AG04449 (cell line): ENCODE results near the gene SND1.

Experiments
- CTCF ChIA-PET: fragments of 350-600 bp; formaldehyde crosslinking; extraction: SDS; loops from one replicate; lab custom pipeline; 2021; ENCODE audit warnings: antibody characterized with exemption; lab: Yijun Ruan, JAX
- POLR2A ChIA-PET: fragments of 400-600, 350-600 bp; formaldehyde crosslinking; extraction: SDS; loops from one replicate; lab custom pipeline; 2020; ENCODE audit warnings: antibody characterized with exemption, inconsistent platforms; lab: Yijun Ruan, JAX
- DNase-seq: peaks from one replicate; pipeline ENCODE4 v3.0.0-alpha.2; 2010; ENCODE audit warnings: low read depth, low spot score
- H3K4me3 ChIP-seq: 2 replicates; pipeline ENCODE4 v1.5.1; 2011; ENCODE audit warnings: low read depth, mild to moderate bottlenecking, control low read depth, low read length
- CTCF ChIP-seq: IDR thresholded peaks from one replicate; pipeline ENCODE4 v1.5.1; 2011; ENCODE audit warnings: mild to moderate bottlenecking, moderate library complexity, low read length, control low read depth, inconsistent platforms; ENCODE audit not compliant: insufficient read depth; ENCODE audit errors: missing control alignments

SND1 gene

GRCh38 chr7:127618775-127619174 is 33.2 kb upstream of the SND1 start:
- DNase-seq: no peak
- no peak overlapping the region for H3K4me3 ChIP-seq
- TF ChIP-seq CTCF: no peak
- ChIA-PET POLR2A (no interaction called here), CTCF (interaction anchor here (1.3 kb wide), 1 partner anchor 10 kb away, joined by 3 read pairs; no protein-coding TSS in a partner anchor)

GRCh38 chr7:127619681-127620405 is 32.2 kb upstream of the SND1 start:
- no peak overlapping the region for H3K4me3 ChIP-seq
- ChIA-PET POLR2A (no interaction called here), CTCF (interaction anchor here (1.1 to 1.3 kb wide), 2 partner anchors 9 to 11 kb away, joined by 3 read pairs; no protein-coding TSS in a partner anchor)
- no peak for DNase-seq
- TF ChIP-seq CTCF: no peak

- no peak for TF ChIP-seq CTCF
- DNase-seq: no peak
- CTCF ChIA-PET: interaction anchor here (1.1 kb wide), 1 partner anchor 12 kb away, joined by 3 read pairs; no protein-coding TSS in a partner anchor
- H3K4me3 ChIP-seq: no peak overlapping the region
- POLR2A ChIA-PET: no interaction called here
Measured at GRCh38 chr7:127620406-127621233, 31.4 kb upstream of the SND1 start.

- TF ChIP-seq CTCF: no peak
- H3K4me3 ChIP-seq: no peak overlapping the region
- ChIA-PET CTCF (no interaction called here), POLR2A (no interaction called here)
- no peak for DNase-seq
Measured at GRCh38 chr7:127625331-127625730, 26.7 kb upstream of the SND1 start.

GRCh38 chr7:127628445-127628844 is 23.5 kb upstream of the SND1 start:
- no peak for DNase-seq
- ChIA-PET CTCF (interaction anchor here (0.9 to 1.3 kb wide), 4 partner anchors 9 to 281 kb away, joined by 3 to 4 read pairs (median 3); no protein-coding TSS in a partner anchor), POLR2A (no interaction called here)
- TF ChIP-seq CTCF: no peak
- no peak overlapping the region for H3K4me3 ChIP-seq

- no peak overlapping the region for H3K4me3 ChIP-seq
- CTCF ChIA-PET: interaction anchor here (0.9 to 1.3 kb wide), 5 partner anchors 10 to 282 kb away, joined by 3 to 4 read pairs (median 3); no protein-coding TSS in a partner anchor
- POLR2A ChIA-PET: interaction anchor here (0.6 kb wide), 1 partner anchor 22 kb away, joined by 4 read pairs; no protein-coding TSS in a partner anchor
- peak; percentile 39 for TF ChIP-seq CTCF
- no peak for DNase-seq
Measured at GRCh38 chr7:127629268-127629854, 22.6 kb upstream of the SND1 start.
